C4-2B (cell line): ENCODE measurements around the gene RTEL1.

Experiments
- H3K27ac ChIP-seq: fragments of 450-650 bp; 2 replicates; pipeline ENCODE4 v1.5.1; 2017
- ZFX ChIP-seq: fragments of 450-650 bp; IDR thresholded peaks from 2 replicates; pipeline ENCODE4 v1.6.1; 2017
- TF ChIP-seq, protein P1 (sequence below): fragments of 450-650 bp; conservative IDR thresholded peaks from 2 replicates; pipeline ENCODE4 v1.5.1; 2017; ENCODE audit warnings: mild to moderate bottlenecking

RTEL1 gene

DNA sequence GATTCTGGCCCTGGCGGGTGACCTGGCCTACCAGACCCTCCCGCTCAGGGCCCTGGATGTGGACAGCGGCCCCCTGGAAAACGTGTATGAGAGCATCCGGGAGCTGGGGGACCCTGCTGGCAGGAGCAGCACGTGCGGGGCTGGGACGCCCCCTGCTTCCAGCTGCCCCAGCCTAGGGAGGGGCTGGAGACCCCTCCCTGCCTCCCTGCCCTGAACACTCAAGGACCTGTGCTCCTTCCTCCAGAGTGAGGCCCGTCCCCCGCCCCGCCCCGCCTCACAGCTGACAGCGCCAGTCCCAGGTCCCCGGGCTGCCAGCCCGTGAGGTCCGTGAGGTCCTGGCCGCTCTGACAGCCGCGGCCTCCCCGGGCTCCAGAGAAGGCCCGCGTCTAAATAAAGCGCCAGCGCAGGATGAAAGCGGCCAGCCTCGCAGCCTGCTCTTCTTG, 80.6 kb downstream of the RTEL1 start:
- H3K27ac ChIP-seq: peak overlapping the region; percentile 68
- TF ChIP-seq, protein P1, sequence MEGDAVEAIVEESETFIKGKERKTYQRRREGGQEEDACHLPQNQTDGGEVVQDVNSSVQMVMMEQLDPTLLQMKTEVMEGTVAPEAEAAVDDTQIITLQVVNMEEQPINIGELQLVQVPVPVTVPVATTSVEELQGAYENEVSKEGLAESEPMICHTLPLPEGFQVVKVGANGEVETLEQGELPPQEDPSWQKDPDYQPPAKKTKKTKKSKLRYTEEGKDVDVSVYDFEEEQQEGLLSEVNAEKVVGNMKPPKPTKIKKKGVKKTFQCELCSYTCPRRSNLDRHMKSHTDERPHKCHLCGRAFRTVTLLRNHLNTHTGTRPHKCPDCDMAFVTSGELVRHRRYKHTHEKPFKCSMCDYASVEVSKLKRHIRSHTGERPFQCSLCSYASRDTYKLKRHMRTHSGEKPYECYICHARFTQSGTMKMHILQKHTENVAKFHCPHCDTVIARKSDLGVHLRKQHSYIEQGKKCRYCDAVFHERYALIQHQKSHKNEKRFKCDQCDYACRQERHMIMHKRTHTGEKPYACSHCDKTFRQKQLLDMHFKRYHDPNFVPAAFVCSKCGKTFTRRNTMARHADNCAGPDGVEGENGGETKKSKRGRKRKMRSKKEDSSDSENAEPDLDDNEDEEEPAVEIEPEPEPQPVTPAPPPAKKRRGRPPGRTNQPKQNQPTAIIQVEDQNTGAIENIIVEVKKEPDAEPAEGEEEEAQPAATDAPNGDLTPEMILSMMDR: no peak
- TF ChIP-seq ZFX: no peak

DNA sequence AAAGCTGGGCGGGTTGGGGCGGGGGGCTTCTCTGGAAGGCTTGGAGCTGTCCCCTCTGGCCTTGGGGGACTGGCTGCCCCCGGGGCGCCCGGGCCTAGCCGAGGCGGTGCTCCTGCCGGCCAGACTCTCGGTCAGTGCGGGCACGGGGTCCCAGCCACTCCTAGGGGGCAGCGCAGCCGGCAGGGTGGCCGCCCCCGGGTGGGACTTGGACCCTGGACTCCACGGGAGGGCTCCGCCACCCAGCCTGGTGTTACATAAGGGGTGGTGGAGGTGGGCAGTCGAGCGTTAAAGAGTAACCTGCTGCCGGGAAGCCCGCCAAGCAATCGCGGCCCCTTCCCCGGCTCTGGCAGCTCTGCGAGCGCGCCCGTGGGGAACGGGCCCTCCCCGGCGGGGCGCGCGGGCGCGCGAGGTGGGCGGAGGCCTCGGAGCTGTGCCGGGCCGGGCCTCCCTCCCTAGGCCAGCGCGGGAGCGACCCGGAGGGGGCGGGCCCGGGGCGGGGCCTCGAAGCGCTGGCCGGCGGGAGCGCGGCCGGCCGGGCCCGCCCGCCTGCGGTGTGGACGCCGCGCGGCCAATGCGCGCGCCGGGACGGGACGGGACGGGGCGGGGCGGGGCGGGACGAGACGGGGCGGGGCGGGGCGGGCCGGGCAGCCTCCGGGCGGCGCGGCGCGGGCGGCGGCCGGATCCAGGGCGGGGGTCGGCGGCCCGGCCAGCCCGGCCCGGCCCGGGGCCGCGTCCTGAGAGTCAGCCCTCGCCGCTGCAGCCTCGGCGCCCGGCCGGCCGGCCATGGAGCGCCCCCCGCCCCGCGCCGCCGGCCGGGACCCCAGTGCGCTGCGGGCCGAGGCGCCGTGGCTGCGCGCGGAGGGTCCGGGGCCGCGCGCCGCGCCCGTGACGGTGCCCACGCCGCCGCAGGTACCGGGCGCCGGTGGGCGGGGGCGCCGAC, 81.3 kb downstream of the RTEL1 start, which contains the start of gene SLC2A4RG:
SLC2A4RG (plus strand) TSS at position 647 of the 940 bp plus-strand sequence; CDS start at position 784, 137 bp downstream.
- TF ChIP-seq, protein P1: no peak
- TF ChIP-seq ZFX: no peak
- H3K27ac ChIP-seq: peak within 1 kb of the TSS; percentile 96

DNA sequence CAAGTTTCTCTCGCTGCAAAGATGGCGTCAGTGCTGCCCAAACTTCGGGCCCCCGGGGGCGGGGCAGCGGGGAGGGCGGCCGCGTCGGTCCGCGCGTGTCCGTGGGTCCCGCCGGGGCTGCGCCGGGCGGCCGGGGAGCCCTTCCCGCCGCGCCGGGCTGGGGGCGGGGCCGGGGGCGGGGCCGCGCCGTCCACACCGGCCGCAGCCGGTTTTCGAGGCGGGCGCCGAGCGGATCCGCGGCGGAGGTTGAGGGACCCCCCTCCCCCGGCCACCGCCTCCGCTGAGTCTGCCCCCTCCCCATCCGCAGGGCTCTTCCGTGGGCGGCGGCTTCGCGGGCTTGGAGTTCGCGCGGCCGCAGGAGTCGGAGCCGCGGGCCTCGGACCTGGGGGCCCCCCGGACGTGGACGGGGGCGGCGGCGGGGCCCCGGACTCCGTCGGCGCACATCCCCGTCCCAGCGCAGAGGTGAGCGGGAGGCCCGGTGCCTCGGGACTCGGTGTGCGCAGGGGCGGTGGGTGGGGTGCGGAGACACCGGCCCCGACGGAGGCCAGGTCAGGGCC, 82.0 kb downstream of the RTEL1 start:
- peak overlapping the region; percentile 96 for H3K27ac ChIP-seq
- TF ChIP-seq, protein P1: no peak
- no peak for TF ChIP-seq ZFX

DNA sequence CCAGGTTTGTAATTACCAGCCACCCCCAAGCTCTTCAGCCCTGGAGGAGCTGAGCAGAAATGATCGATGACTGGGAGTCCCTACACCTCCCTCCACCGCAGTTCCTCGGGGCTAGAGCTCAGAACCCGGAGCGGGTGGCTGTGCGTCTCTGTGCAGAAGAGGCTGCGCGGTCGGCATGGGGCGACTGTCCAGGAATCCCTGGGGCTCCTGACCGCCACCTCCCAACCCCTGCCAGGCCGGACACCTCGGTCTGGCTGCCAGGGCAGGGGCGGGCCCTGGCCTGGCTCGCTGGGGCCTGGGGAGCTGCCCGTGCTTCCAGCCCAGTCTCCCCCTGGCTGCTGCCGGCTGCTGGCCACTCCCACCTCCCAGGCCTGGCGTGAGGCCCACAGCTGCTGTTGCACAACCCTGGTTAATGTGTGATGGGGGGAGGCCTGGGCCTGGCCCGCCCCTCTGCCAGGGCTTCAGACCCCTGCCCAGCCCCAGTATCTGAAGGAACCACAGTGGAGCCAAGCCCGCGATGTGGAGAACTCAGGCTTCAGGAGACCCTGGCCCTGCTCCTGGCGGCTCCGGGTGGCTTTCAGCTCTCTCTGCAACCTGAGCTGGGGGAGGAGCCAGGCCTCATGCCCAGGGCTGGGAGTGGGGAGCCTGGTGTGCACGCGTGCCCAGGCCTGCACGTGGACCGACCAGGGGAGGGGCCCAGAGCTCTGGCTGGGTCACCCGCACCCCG, 82.7 kb downstream of the RTEL1 start:
- peak overlapping the region; percentile 96 for H3K27ac ChIP-seq
- TF ChIP-seq, protein P1: no peak
- 0 out of 2 replicates have a peak, but pooled peaks have one; percentile 31 for TF ChIP-seq ZFX

- peak overlapping the region; percentile 96 for H3K27ac ChIP-seq
- no peak for TF ChIP-seq ZFX
- TF ChIP-seq, protein P1: no peak
These were observed 83.2 kb downstream of the RTEL1 start for GRCh38 chr20:63741354-63741675.

DNA sequence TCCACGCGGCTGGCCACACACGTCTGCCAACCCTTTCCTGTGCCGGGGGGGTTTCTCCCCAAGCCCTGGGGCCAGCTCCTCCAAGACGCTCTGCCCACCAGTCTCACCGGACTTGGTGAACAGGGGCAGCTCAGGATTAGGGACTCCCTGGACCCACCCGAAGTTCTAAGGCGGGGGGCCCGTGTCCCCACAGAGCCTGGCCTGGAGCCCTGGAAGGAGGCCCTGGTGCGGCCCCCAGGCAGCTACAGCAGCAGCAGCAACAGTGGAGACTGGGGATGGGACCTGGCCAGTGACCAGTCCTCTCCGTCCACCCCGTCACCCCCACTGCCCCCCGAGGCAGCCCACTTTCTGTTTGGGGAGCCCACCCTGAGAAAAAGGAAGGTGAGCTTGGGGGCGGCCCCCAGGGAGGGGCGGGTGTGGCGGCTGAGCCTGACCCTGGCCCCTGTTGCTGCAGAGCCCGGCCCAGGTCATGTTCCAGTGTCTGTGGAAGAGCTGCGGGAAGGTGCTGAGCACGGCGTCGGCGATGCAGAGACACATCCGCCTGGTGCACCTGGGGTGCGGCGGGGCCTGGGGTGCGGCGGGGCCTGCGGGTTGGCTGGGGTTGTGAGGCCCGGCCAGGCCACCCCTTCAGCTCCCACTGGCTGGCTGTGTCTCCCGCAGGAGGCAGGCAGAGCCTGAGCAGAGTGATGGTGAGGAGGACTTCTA, 83.7 kb downstream of the RTEL1 start:
- TF ChIP-seq, protein P1: no peak
- no peak for TF ChIP-seq ZFX
- peak overlapping the region; percentile 96 for H3K27ac ChIP-seq
